ENCODE data around the gene SEMA5A.

The SEMA5A gene

DNA sequence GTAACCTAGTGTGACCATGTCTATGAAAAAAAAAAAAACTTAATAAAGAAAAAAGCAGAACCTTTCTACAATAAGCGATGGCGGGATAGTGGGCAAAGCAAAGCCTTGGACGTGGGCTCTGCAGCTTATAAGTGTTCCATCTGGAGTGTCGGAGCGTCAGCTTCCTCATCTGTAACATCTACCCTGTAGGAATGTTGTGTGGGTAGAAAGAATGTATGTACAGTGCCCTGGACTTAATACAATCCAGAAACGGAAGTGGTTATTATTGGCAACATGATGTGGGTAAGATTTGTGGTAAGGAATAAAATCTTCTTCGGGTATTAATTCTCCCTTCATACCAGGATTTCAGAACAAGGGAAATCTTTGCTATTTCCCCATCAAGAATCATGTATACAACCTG is 66.5 kb downstream of the SEMA5A start:
- TF ChIP-seq, protein P1, sequence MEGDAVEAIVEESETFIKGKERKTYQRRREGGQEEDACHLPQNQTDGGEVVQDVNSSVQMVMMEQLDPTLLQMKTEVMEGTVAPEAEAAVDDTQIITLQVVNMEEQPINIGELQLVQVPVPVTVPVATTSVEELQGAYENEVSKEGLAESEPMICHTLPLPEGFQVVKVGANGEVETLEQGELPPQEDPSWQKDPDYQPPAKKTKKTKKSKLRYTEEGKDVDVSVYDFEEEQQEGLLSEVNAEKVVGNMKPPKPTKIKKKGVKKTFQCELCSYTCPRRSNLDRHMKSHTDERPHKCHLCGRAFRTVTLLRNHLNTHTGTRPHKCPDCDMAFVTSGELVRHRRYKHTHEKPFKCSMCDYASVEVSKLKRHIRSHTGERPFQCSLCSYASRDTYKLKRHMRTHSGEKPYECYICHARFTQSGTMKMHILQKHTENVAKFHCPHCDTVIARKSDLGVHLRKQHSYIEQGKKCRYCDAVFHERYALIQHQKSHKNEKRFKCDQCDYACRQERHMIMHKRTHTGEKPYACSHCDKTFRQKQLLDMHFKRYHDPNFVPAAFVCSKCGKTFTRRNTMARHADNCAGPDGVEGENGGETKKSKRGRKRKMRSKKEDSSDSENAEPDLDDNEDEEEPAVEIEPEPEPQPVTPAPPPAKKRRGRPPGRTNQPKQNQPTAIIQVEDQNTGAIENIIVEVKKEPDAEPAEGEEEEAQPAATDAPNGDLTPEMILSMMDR (IDR thresholded peaks at IDR 0.05; ENCODE audit: insufficient read depth, missing control alignments), result no peak
- DNase-seq (ENCODE audit: insufficient read length, low spot score) (no peak), FAIRE-seq (no peak)

DNA sequence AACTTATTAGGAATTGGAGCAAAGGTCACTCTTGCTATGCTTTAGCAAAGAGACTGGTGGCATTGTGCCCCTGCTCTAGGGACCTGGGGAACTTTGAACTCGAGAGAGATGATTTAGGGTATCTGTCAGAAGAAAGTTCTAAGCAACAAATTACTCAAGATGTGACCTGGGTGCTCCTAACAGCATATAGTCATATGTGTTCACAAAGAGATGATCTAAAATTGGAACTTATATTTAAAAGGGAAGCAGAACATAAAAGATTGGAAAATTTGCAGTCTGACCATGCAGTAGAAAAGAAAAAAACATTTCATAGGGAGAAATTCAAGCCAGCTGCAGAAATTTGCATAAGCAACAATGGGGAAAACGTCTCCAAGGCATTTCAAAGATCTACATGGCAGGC is 68.3 kb downstream of the SEMA5A start:
- FAIRE-seq (no peak), DNase-seq (ENCODE audit: insufficient read length, low spot score) (no peak)
- TF ChIP-seq, protein P1 (IDR thresholded peaks at IDR 0.05; ENCODE audit: insufficient read depth, missing control alignments), result no peak

DNA sequence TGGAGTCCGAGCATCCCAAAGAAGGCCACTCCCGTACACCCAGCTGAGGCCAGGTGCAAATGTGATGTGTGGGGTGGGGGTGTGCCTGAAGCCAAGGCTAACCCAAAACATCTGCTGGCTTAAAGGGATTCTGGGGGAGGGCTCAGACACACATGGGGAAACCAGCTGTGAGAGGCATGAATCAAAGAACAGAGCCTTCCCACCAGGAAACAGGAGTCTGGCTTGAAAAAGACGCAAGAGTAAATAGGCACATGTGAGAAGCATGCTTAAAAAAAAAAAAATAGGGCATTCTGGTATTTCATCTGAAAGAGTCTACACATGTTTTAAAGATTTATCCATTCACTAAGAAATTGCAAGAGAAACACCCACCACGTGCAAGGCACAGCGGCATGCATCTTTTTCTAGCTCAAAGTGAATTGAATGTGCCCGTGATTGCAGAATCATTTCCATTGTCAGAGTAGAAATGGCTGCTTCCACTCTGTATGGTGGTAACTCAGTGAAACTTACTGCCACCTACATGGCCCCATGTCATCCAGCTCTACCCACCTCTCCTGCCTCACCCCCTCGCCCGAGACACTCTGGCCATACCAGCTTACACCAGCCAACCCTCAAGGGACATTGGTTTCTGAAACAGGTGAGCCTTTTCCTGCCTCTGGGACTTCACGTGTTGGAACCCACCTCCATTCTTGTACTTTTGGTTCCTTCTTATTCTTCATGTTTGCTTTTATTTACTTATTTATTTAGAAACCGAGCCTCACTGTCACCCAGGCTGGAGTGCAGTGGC is 71.5 kb downstream of the SEMA5A start:
- TF ChIP-seq, protein P1 (IDR thresholded peaks at IDR 0.05; ENCODE audit: insufficient read depth, missing control alignments), result no peak
- DNase-seq (ENCODE audit: insufficient read length, low spot score) (no peak), FAIRE-seq (no peak)

DNA sequence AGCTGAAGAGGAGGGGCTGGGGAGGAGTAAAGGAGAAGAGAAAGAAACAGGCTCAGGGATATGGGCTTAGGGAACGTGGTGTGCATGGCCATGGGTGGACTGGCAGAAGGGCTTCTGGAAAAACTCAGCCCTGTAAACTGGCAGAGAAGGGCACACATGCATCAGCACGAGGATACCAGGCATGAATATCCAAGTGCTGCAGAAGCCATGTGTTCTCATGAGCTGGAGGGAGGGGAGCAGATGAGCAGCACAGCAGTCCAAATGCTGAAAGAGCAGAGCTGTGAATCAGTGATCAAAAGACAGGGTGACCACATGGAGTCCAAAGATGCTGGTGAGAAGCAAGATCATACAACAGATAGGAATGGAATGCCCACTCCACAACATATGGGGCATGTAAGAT is 72.3 kb downstream of the SEMA5A start:
- TF ChIP-seq, protein P1 (IDR thresholded peaks at IDR 0.05; ENCODE audit: insufficient read depth, missing control alignments), result no peak
- no peak for DNase-seq (ENCODE audit: insufficient read length, low spot score)
- no peak for FAIRE-seq

DNA sequence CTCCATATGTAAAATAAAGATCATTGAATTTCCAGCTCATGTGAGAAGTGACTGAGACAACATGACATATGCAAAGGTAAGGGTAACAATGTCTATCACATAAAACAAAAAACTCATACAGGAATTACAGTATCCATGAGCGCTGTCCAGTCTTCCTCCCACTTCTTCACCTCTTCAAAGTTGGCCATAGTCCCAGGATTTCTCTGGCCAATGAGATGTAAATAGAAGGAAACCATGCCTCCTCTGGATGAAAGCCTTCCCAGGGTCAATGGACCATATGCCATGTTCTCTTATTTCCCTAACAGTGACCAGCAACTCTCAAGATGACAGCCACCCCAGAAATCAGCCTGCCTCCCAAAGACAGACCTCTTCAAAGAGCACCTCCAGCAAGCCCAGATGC is 75.5 kb downstream of the SEMA5A start:
- TF ChIP-seq, protein P1 (IDR thresholded peaks at IDR 0.05; ENCODE audit: insufficient read depth, missing control alignments), result no peak
- FAIRE-seq, result no peak
- no peak for DNase-seq (ENCODE audit: insufficient read length, low spot score)

DNA sequence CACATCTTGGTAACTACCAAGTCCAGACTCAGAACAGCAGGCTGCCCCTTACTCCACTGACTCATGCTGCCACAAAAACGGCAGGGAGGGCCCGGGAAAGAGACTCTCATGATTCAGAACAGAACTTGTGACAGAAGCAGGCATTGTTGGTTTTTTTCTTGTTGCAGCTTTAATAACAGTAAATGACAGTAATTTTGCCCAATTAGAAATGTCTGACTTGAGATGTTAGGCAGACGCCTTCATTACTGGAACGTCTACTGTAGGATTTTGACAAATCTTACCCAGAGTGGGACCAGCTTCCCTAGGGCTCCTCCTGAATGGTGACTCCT is 77.9 kb downstream of the SEMA5A start:
- DNase-seq (ENCODE audit: insufficient read length, low spot score) (no peak), FAIRE-seq (no peak)
- TF ChIP-seq, protein P1 (IDR thresholded peaks at IDR 0.05; ENCODE audit: insufficient read depth, missing control alignments), result no peak

DNA sequence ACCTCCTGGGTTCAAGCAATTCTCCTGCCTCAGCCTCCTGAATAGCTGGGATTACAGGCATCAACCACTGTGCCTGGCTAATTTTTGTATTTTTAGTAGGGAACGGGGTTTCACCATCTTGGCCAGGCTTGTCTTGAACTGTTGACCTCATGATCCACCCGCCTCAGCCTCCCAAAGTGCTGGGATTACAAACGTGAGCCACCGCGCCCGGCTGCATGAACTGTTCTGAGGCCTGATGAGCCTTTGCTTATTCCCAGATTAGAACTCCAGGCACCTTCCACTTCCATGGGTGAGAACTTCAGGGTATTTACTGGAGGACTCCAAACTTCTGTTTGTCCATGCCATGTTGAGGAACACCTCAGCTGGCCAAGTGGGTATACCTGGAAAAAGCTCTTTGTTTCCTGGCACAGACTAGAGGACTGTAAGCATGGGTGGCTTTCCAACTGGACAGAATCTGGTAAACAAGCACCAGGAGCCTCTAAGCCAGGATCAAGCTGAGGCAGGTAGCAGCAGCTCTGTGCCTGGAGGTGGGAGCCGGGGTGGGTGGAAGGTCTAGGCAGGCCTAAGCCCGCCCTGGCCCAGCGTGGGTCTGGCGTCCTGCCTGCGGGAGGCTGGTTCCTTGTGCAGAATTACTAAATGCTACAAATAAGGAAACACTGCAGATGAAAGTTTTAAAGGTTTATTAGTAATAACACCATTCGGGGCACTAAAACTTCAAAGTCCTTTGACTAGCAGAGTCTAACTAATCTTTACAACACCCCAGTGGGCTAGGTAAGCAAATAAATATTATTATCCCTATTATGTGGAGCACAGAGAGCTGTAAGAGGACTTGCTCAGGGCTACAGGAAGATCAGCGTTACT is 78.4 kb downstream of the SEMA5A start:
- TF ChIP-seq, protein P1 (IDR thresholded peaks at IDR 0.05; ENCODE audit: insufficient read depth, missing control alignments), result no peak
- DNase-seq (ENCODE audit: insufficient read length, low spot score) (no peak), FAIRE-seq (no peak)

All from D721Med (cell line).